Esophagus squamous epithelium (tissue), 4 donors: ENCODE results near the gene MAPRE2.

Experiments
- CTCF ChIP-seq, 6 experiments: fragments of 450-650 bp in 4 of 6; fragments of 200-600 bp in 2 of 6; sonication (generic) in 2 of 6; IDR thresholded peaks; one replicate each; pipeline ENCODE4 v1.5.1; 2016 to 2019; ENCODE audit warnings: antibody characterized with exemption in 6 of 6, mild to moderate bottlenecking in 4 of 6, moderate library complexity in 4 of 6
- POLR2A ChIP-seq, 4 donors: fragments of 450-650 bp; IDR thresholded peaks; one replicate each; pipeline ENCODE4 v1.6.1; 2017; ENCODE audit warnings: antibody characterized with exemption in 4 of 4, mild to moderate bottlenecking in 4 of 4, moderate library complexity in 3 of 4

- TF ChIP-seq CTCF (IDR thresholded peaks at IDR 0.05), result no peak
- TF ChIP-seq POLR2A (IDR thresholded peaks at IDR 0.05), result no peak
Observed at GRCh38 chr18:35142275-35142615, 101.0 kb downstream of the MAPRE2 start.
